ENCODE data around the gene PDAP1.
"Not testable (repeated sequence)": the region's sequence is repeated elsewhere in the genome, so short reads cannot be mapped to it uniquely, and the experiment has no call there.

PDAP1 gene

GRCh38 chr7:99449326-99449725 is 40.9 kb upstream of the PDAP1 start:
- Histone ChIP-seq H3K9me3 (ENCODE audit: low read depth, low read length) (no peaks in the 10 kb centered on the region), H3K9ac (ENCODE audit: insufficient read length) (no peak overlapping the region), H3K4me3 (no peak overlapping the region), H3K36me3 (ENCODE audit: insufficient read depth, low read length) (peaks cover 76% of the 10 kb centered on the region), H3K27ac (no peak overlapping the region)
- no peak for TF ChIP-seq POLR2AphosphoS5 (IDR thresholded peaks at IDR 0.05; ENCODE audit: borderline replicate concordance, low read depth, low read length)
- no peak for TF ChIP-seq EZH2 (IDR thresholded peaks at IDR 0.05)
- TF ChIP-seq FOXP2 (optimal IDR thresholded peaks at IDR 0.05; ENCODE audit: control extremely low read depth, extremely low read length, insufficient read depth) = no peak
- no peak for DNase-seq (ENCODE audit: low read depth, low spot score)

DNA sequence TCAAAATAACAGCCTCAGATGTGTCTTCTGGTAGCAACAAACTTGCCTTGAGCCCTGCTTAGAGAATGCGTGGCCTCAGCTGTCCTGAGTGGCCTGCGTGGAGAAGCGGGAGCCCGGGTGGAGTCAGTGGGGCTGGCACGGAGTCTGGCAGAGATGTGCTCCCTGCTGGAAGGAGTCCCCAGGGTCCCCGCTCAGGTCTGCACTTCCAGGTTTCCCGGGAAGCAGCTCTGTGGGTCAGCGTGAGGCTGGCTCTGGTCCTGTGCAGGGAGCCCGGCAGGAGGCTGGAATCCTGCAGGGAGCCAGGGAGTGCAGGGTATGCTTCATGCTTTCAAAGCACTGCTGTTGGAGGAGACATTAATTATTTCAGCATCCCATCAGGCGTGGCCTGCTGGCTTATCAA is 40.5 kb upstream of the PDAP1 start:
- Histone ChIP-seq H3K9ac (ENCODE audit: insufficient read length) (no peak overlapping the region), H3K9me3 (ENCODE audit: low read depth, low read length) (no peaks in the 10 kb centered on the region), H3K27ac (no peak overlapping the region), H3K36me3 (ENCODE audit: insufficient read depth, low read length) (peaks cover 74% of the 10 kb centered on the region), H3K4me3 (no peak overlapping the region)
- no peak for DNase-seq (ENCODE audit: low read depth, low spot score)
- TF ChIP-seq POLR2AphosphoS5 (IDR thresholded peaks at IDR 0.05; ENCODE audit: borderline replicate concordance, low read depth, low read length) (no peak), FOXP2 (optimal IDR thresholded peaks at IDR 0.05; ENCODE audit: control extremely low read depth, extremely low read length, insufficient read depth) (no peak), EZH2 (IDR thresholded peaks at IDR 0.05) (no peak)

- H3K4me3 ChIP-seq = no peak overlapping the region
- no peak for TF ChIP-seq POLR2AphosphoS5 (IDR thresholded peaks at IDR 0.05; ENCODE audit: borderline replicate concordance, low read depth, low read length)
- no peak for TF ChIP-seq FOXP2 (optimal IDR thresholded peaks at IDR 0.05; ENCODE audit: control extremely low read depth, extremely low read length, insufficient read depth)
- no peak for TF ChIP-seq EZH2 (IDR thresholded peaks at IDR 0.05)
- H3K36me3 ChIP-seq (ENCODE audit: insufficient read depth, low read length) = peaks cover 75% of the 10 kb centered on the region
- no peak overlapping the region for H3K27ac ChIP-seq
- H3K9ac ChIP-seq (ENCODE audit: insufficient read length) = no peak overlapping the region
- no peak for DNase-seq (ENCODE audit: low read depth, low spot score)
- H3K9me3 ChIP-seq (ENCODE audit: low read depth, low read length) = no peaks in the 10 kb centered on the region
These were observed 39.5 kb upstream of the PDAP1 start for GRCh38 chr7:99447943-99448342.

DNA sequence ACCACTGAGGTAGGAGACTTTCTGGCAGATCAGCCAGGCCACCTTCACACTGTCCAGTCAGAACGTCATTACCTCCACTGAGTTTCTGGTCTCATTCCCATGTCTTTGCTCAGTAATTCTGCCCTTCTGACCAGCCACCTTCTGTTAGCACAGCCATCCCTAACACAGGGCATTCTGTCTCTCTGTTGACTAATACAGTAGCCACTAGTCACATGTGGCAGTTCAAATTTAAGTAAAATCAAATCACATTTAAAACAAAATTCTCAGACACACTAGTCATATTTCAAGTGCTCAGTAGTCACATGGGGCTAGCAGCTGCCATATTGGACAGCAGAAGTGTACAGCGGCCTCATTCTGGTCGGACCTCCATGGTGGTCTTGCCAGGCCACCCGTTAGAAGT is 37.7 kb upstream of the PDAP1 start:
- H3K4me3 ChIP-seq = no peak overlapping the region
- H3K27ac ChIP-seq = no peak overlapping the region
- DNase-seq (ENCODE audit: low read depth, low spot score) = no peak
- no peak for TF ChIP-seq FOXP2 (optimal IDR thresholded peaks at IDR 0.05; ENCODE audit: control extremely low read depth, extremely low read length, insufficient read depth)
- no peak for TF ChIP-seq POLR2AphosphoS5 (IDR thresholded peaks at IDR 0.05; ENCODE audit: borderline replicate concordance, low read depth, low read length)
- no peak overlapping the region for H3K9ac ChIP-seq (ENCODE audit: insufficient read length)
- H3K36me3 ChIP-seq (ENCODE audit: insufficient read depth, low read length) = peaks cover 73% of the 10 kb centered on the region
- H3K9me3 ChIP-seq (ENCODE audit: low read depth, low read length) = no peaks in the 10 kb centered on the region

DNA sequence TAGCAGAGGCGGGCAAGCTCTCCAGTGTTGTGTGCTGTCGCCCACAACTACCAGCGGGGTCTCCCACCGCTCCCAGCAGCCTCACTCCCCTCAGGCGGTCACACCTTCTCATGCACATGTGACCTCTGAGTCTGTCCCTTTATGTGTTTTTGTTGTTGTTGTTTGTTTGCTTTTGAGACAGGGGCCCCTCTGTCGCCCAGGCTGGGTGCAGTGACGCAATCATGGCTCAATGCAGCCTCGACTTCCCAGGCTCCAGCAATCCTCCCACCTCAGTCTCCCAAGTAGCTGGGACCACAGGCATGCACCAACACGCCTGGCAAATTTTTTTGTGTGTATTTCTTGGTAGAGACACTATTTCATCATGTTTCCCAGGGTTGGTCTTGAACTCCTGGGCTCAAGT is 31.8 kb upstream of the PDAP1 start:
- TF ChIP-seq EZH2 (IDR thresholded peaks at IDR 0.05) = no peak
- TF ChIP-seq POLR2AphosphoS5 (IDR thresholded peaks at IDR 0.05; ENCODE audit: borderline replicate concordance, low read depth, low read length) = no peak
- TF ChIP-seq FOXP2 (optimal IDR thresholded peaks at IDR 0.05; ENCODE audit: control extremely low read depth, extremely low read length, insufficient read depth) = no peak
- H3K9ac ChIP-seq (ENCODE audit: insufficient read length) = peak overlapping the region; percentile 95
- no peaks in the 10 kb centered on the region for H3K9me3 ChIP-seq (ENCODE audit: low read depth, low read length)
- no peak for DNase-seq (ENCODE audit: low read depth, low spot score)
- H3K27ac ChIP-seq = no peak overlapping the region
- H3K4me3 ChIP-seq = peak overlapping the region; percentile 98
- H3K36me3 ChIP-seq (ENCODE audit: insufficient read depth, low read length) = peaks cover 27% of the 10 kb centered on the region

- peak; percentile 35 for DNase-seq (ENCODE audit: low read depth, low spot score)
- peak within 1 kb of the TSS; percentile 98 for H3K4me3 ChIP-seq
- H3K9me3 ChIP-seq (ENCODE audit: low read depth, low read length) = no peaks in the 10 kb centered on the region
- peaks cover 30% of the 10 kb centered on the region; the same call in 1 of the 2 replicates for H3K36me3 ChIP-seq (ENCODE audit: insufficient read depth, low read length)
- peak within 1 kb of the TSS; percentile 95 for H3K9ac ChIP-seq (ENCODE audit: insufficient read length)
- TF ChIP-seq EZH2 (IDR thresholded peaks at IDR 0.05) = no peak
- peak; percentile 77 for TF ChIP-seq POLR2AphosphoS5 (IDR thresholded peaks at IDR 0.05; ENCODE audit: borderline replicate concordance, low read depth, low read length)
- H3K27ac ChIP-seq = peak within 1 kb of the TSS; percentile 81
These were observed 30.4 kb upstream of the PDAP1 start, which contains the start of the genes CPSF4 and PTCD1 for GRCh38 chr7:99438573-99439480. Gene CPSF4 (plus strand): TSS chr7:99438943. CDS start chr7:99439083, 140 bp downstream. Gene PTCD1 (minus strand): TSS chr7:99438798. CDS start chr7:99435242, 3,556 bp downstream.

DNA sequence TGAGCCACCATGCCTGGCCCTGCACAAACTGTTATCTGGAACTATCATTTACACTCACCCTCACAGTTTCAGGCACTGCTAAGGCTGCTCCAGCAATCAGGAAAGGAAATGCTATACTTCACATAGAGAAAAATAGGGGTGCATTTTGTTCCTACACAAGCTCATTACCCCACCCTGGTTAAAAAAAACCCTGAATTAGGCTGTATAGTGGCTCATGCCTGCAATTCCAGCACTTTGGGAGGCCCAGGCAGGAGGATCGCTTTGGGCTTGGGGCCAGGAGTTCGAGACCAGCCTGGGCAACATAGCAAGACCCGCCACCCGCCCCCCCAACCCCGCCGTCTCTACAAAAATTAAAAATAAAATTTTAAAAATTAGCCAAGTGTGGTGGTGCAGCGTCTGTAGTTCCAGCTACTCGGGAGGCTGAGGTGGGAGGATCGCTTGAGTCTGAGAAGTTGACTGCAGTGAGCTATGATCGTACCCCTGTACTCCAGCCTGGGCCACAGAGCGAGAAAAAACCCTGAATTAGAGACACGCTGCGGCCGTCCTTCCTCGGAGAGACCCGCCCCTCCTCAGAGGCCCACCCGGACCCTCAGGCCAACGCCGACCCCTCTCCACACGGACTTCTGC is 29.7 kb upstream of the PDAP1 start:
- Histone ChIP-seq H3K9me3 (ENCODE audit: low read depth, low read length) (no peaks in the 10 kb centered on the region), H3K9ac (ENCODE audit: insufficient read length) (peak overlapping the region; percentile 95), H3K27ac (peak overlapping the region; percentile 54; the same call in 1 of the 2 replicates), H3K36me3 (ENCODE audit: insufficient read depth, low read length) (peaks cover 29% of the 10 kb centered on the region; the same call in 1 of the 2 replicates), H3K4me3 (peak overlapping the region; percentile 98)
- no peak for DNase-seq (ENCODE audit: low read depth, low spot score)
- TF ChIP-seq FOXP2 (optimal IDR thresholded peaks at IDR 0.05; ENCODE audit: control extremely low read depth, extremely low read length, insufficient read depth) = no peak
- TF ChIP-seq POLR2AphosphoS5 (IDR thresholded peaks at IDR 0.05; ENCODE audit: borderline replicate concordance, low read depth, low read length) = no peak
- no peak for TF ChIP-seq EZH2 (IDR thresholded peaks at IDR 0.05)

DNA sequence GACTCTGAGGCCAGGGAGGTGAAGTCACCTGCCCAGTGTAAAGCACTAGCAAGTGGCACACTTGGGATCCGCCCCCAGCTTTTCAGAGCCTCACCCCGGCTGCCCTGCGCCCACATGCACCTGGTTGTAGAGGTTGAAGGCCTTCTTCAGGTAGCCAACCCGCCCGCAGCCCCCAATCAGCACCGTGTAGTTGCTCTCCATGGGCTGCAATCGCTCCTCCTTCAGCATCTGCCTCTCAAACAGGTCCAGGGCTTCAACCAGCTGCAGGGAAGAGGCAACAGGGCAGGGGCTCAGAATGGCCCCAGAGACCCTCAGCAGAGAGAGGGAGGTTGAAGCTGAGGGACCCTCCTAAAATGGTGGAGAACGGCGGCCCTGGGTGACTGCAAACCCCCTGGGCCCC is 24.8 kb upstream of the PDAP1 start:
- no peaks in the 10 kb centered on the region for H3K9me3 ChIP-seq (ENCODE audit: low read depth, low read length)
- peaks cover 50% of the 10 kb centered on the region; the same call in 1 of the 2 replicates for H3K36me3 ChIP-seq (ENCODE audit: insufficient read depth, low read length)
- no peak for TF ChIP-seq EZH2 (IDR thresholded peaks at IDR 0.05)
- TF ChIP-seq FOXP2 (optimal IDR thresholded peaks at IDR 0.05; ENCODE audit: control extremely low read depth, extremely low read length, insufficient read depth) = no peak
- TF ChIP-seq POLR2AphosphoS5 (IDR thresholded peaks at IDR 0.05; ENCODE audit: borderline replicate concordance, low read depth, low read length) = no peak
- H3K27ac ChIP-seq = no peak overlapping the region
- no peak overlapping the region for H3K9ac ChIP-seq (ENCODE audit: insufficient read length)
- no peak overlapping the region for H3K4me3 ChIP-seq
- no peak for DNase-seq (ENCODE audit: low read depth, low spot score)

GRCh38 chr7:99431756-99432540 is 23.6 kb upstream of the PDAP1 start:
- not testable (repeated sequence) for H3K4me3 ChIP-seq; DNase-seq (ENCODE audit: low read depth, low spot score); H3K27ac ChIP-seq; H3K9ac ChIP-seq (ENCODE audit: insufficient read length); H3K9me3 ChIP-seq (ENCODE audit: low read depth, low read length)
- H3K36me3 ChIP-seq (ENCODE audit: insufficient read depth, low read length) = peaks cover 50% of the 10 kb centered on the region; the same call in 1 of the 2 replicates
